GM18907 (cell line): ENCODE results near the gene NDFIP1.

Experiments used
- ATAC-seq: cut with Tn5 transposase; IDR thresholded peaks from one replicate; pipeline ENCODE4 v1.9.1; 2021; ENCODE audit warnings: mild to moderate bottlenecking, moderate library complexity; ENCODE audit not compliant: unreplicated experiment

The NDFIP1 gene

GRCh38 chr5:142117579-142118151, 9.1 kb downstream of the NDFIP1 start:
- ATAC-seq: no peak

GRCh38 chr5:142118155-142118686, 9.6 kb downstream of the NDFIP1 start:
- ATAC-seq: no peak

- no peak for ATAC-seq
Observed at GRCh38 chr5:142119051-142119625, 10.6 kb downstream of the NDFIP1 start.

GRCh38 chr5:142120247-142120935, 11.8 kb downstream of the NDFIP1 start:
- no peak for ATAC-seq

GRCh38 chr5:142122121-142122520, 13.5 kb downstream of the NDFIP1 start:
- ATAC-seq: no peak

DNA sequence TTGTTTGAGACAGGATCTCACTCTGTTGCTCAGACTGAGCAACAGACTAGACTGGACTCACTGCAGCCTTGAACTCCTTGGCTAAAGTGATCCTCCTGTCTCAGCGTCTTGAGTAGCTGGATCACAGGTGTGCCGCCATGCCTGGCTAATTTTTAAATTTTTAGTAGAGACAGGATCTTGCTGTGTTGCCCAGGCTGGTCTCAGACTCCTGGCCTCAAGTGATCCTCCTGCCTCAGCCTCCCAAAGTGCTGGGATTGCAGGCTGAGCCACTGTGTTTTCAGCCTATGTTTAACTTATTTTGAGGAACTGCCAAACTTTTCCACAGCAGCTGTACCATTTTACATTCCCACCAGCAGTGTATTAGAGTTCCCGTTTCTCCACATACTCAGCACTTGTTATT, 16.8 kb downstream of the NDFIP1 start:
- no peak for ATAC-seq

- ATAC-seq: no peak
Observed at GRCh38 chr5:142125963-142126362, 17.4 kb downstream of the NDFIP1 start.

- ATAC-seq: no peak
Observed at GRCh38 chr5:142128675-142129208, 20.2 kb downstream of the NDFIP1 start.

- no peak for ATAC-seq
Observed at GRCh38 chr5:142129446-142130066, 21.0 kb downstream of the NDFIP1 start.

DNA sequence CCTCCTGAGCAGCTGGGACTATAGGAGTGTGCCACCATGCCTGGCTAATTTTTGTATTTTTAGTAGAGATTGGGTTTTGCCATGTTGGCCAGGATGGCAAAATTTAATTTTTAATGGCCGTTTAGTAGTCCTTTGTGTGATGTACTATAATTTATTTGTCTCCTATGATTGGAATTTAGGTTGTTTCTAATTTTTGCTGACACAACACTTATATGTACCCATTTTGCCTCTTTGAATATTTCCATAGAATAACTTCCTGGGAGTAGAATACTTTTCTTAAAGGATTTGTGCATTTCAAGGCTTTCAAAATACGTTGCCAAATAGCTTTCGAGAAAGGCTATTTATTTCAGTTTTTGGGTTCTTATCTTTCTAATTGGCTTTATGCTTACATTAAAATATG, 22.8 kb downstream of the NDFIP1 start:
- ATAC-seq: no peak

- ATAC-seq: no peak
Observed at GRCh38 chr5:142132916-142133315, 24.3 kb downstream of the NDFIP1 start.

- ATAC-seq: no peak
Observed at GRCh38 chr5:142133330-142134206, 25.0 kb downstream of the NDFIP1 start.

DNA sequence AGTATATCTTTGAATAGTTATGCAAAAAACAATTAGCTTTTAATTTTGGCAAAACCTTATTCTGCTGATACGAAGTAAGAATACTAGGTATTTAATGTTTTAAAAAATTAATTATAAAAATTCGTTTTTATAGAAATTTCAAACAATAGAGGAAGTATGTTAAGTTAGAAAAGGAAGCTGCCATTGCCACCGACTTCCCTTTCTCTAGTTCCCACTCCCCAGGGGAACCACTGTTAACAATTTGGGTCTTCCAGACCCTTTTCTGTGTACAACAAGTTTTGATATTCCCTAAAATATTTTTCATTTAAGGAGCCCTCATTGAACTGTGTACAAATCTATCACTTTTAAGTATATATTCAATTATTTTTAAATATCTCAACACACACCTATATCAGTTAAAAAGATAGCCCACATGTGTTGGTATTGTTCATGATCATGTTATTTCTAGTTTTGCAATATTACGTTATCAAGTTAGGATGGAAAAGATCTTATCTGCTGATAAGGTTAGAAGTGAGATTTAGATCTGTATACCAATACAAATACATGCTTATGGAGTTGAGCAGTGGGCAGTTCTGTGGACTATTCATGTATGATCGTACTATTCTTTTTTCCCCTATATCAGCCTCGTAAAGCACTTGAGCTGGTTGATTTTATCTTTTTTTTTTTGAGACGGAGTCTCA, 25.9 kb downstream of the NDFIP1 start:
- ATAC-seq: no peak

DNA sequence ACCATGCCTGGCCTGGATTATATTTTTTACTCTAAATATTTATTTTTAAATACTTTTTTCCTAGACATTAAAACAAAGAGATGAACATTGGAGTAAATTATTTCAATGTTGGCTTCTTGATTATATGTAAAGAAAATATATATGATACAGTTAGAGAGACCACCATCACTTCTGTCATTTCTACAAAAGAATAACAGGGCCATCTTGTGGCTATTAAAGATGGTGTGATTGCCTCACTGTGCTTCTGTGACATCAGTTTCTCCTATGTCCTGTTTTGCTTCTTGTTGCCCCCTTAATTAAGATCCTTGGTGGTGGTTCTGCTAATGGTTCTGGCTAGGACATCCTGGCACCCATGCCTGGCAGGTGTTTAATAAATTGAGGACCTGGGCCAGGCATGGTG, 32.9 kb downstream of the NDFIP1 start:
- no peak for ATAC-seq

GRCh38 chr5:142143878-142144277, 35.3 kb downstream of the NDFIP1 start:
- ATAC-seq: no peak

DNA sequence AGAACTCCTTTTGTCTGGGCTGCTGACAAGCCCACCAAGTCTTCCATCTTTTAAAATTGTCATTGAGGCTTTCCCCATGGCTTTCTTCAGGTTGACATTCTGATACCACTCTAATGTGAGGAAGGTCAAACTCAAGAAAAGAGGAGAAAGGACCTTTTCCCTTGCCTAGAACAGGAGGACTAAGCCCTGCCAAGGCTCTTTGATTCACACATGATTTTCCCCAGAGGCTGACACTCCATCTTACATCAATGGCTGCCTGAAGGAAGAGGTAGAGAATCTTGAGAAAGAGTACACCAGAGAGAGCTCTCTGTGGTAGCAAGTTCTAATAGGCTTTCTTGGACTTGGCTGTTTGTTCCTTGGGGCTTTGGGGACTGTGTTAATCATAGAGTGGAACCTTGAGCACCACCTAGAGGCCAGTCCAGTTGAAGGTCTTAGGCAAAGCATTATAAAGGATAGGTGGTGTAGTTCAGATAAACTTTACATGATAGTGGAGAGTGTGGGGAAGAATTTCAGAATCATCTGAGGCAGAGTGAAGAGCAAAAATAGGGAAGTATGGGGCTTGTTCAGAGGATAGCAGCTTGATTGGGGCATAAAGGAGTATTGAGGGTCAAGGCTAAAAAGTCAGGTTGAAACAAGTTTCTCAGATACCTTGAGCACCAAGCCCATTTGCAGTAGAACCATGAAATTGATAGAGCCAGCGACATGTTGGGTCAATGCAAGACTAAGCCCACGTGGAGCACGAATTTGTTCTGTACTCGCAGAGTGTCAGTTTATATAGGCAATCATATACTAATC, 36.7 kb downstream of the NDFIP1 start:
- ATAC-seq: peak; percentile 79

DNA sequence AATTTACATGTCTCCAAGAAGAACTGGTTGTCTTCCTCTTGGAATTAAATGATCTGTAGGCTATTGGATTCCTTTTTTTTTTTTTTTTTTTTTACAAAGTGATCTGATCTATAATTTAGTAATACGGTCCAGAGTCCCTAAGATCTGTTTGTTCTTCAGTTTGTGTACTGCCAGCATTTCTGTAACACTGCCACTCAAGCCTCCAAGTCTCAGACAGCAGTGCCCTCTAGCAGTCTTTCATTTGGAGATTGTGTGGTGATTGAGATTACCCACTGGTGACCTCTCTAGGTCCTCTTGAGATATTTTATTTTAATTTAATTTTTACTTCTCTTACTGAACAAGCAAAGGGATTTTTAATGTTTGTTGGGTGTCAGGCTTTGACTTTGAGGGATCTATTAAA, 40.8 kb downstream of the NDFIP1 start:
- ATAC-seq: no peak

DNA sequence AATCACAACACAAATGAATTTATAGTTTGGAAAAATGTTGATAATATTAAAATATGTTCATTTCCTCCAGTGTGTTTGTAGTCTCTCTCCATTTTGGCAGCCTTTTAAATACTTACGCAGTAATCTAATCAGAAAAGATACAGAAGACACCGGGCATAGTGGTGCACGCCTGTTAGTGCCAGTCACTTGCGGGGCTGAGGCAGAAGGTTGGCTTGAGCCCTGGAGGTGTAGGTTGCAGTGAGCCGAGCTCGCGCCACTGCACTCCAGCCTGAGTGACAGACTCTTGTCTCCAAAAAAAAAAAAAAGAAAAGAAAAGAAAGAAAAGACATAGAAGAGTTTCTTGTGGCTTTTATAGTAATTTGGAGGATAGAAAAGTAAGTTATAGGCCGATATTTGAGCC, 41.9 kb downstream of the NDFIP1 start:
- no peak for ATAC-seq
